ENCODE data around the gene UPP2. TPM values are rescaled to one million over a fixed set of nuclear protein-coding genes. Genes with fewer than 3 reads are reported as not detected.

UPP2 gene
- polyA plus RNA-seq, 1 donor from 2014 or later: not detected

DNA sequence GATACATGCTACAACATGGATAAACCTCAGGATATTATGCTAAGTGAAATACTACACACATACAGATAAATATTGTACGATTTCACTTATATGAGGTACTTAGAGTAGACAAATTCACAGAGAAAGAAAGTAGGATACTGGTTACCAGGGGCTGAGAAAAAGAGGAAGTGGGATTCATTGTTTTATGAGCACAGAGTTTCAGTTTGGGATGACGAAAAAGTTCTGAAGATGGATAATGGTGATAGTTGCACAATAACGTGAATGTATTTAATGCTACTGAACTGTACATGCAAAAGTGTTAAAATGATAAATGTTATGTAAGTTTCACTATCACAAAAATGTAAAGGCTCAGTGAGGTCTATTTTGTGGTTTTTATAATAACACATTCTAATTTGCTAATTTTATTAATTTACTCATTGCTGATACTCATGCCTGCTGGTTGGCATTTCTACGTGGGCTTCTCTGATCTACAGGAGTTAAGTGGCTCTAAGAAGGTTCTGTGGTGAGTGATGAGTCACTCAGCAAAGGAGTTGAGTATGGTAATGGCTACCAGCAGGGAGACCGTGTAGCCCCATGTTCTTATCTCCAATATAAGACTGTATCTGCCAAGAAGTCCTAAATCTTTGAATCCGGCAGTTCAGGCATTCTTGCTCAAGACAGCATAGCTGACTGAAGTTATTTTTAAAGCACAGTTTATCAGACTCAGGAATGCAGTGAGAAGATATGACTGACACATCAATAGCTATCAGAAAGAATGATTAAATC is 41.1 kb downstream of the UPP2 start:
- H3K36me3 Mint-ChIP-seq: peaks cover 7% of the 10 kb centered on the region
- no peak overlapping the region for H3K4me3 Mint-ChIP-seq
- peaks cover 6% of the 10 kb centered on the region for H3K27me3 Mint-ChIP-seq
- no peak overlapping the region for H3K27ac Mint-ChIP-seq
- peaks cover 0 to 3% (median 2%) of the 10 kb centered on the region in 3 donors for H3K4me1 Mint-ChIP-seq
- H3K9me3 Mint-ChIP-seq: peaks cover 2 to 5% (median 4%) of the 10 kb centered on the region in 3 donors

DNA sequence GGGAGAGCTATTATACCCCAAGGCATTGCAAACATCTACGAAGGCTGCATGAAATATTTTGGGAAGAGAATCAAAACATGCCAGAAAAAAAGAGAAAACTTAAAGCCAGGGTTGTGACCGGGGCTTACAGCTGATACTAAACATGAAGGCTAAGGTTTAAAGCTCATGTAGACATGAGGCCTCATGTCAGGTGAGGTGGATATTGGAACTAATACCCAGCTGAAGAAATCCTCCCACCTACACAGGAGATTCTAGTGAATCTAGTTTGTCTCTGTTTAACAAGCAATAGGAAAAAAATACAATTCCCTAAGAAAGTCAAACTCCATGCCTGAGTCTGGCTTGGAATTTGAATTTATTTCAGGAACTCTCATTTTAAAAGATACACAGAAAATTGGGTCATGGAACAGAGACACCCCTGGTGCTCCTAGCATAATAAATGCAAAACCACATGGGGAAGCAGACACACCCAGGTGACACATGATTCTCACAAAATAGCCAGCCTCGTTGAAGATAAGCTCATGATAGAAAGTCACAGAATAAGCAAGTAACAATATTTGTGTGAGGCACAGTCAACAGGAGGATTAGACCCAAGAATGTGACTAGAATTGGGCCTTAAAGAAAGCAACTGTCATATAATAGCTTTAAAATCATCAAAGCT is 42.2 kb downstream of the UPP2 start:
- Mint-ChIP-seq H3K4me3 (peak overlapping the region in 1 of 4 donors; percentile 6), H3K36me3 (peaks cover 7% of the 10 kb centered on the region), H3K27ac (no peak overlapping the region), H3K9me3 (peaks cover 2 to 5% (median 4%) of the 10 kb centered on the region in 3 donors), H3K4me1 (peaks cover 0 to 3% (median 2%) of the 10 kb centered on the region in 3 donors), H3K27me3 (peaks cover 6% of the 10 kb centered on the region)

DNA sequence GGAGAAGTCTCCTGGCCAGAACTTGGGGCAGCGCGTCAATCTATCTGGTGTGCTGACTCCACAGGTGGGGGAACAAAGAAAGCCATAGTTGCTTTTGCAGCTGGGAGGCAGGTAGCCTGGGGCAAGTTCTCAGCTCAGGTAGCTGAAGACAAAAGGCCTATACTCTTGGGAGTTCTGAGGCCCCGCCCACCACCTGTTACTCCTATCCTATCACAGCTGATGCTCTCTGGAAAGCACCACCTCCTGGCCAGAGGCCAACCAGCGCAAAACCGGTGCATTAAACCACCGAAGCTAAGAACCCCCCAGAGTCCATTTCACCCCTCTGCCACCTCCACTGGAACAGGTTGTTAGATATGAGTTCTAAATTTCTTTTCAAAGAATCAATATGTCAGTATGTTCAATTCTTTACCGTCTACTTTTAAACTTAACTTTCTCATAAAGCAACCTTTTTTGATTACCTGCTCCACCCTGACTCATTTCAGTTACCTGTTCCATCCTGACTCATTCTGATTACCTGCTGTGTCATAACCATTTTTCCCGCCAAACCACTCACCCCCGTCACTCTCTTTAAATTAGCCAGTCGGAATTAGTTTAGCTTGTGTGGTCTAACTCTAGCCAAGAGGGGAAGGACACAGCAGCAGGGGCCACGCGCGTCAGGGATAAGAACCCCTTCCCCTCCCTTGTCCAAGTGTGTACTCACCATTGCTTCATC is 43.4 kb downstream of the UPP2 start:
- H3K27ac Mint-ChIP-seq: no peak overlapping the region
- peaks cover 2 to 5% (median 4%) of the 10 kb centered on the region in 3 donors for H3K9me3 Mint-ChIP-seq
- H3K27me3 Mint-ChIP-seq: peaks cover 6% of the 10 kb centered on the region
- peaks cover 0 to 3% (median 2%) of the 10 kb centered on the region in 3 donors for H3K4me1 Mint-ChIP-seq
- no peak overlapping the region for H3K4me3 Mint-ChIP-seq
- peaks cover 7% of the 10 kb centered on the region for H3K36me3 Mint-ChIP-seq

DNA sequence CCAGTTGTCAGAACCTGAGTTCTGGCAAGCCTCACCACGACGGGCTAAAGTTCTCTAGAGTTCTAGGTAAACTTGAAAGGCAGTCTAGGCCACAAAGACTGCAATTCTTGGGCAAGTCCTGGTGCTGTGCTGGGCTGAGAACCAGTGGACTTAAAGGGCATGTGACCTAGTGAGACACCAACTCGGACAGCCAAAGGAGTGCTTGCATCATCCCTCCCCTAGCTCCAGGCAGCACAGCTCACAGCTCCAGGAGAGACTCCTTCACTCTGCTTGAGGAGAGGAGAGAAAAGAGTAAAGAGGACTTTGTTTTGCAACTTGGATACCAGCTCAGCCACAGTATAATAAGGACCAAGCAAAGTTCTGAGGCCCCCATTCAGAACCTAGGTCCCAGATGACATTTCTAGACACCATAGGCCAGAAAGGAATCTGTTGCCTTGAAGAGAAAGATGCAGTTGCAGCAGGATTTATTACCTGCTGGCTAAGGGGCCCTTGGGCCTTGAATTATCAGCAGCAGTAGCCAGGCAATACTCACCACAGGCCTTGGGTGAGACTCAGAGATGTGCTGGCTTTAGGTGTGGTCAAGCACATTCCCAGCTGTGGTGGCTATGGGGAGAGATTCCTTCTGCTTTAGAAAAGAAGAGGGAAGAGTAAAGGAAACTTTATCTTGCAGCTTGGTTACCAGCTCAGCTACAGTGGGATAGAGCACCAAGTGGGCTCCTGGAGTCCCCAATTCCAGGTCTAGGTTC is 51.8 kb downstream of the UPP2 start:
- no peak overlapping the region for H3K27ac Mint-ChIP-seq
- H3K27me3 Mint-ChIP-seq: no peaks in the 10 kb centered on the region
- H3K9me3 Mint-ChIP-seq: peaks cover 0 to 4% (median 0%) of the 10 kb centered on the region in 3 donors
- no peaks in the 10 kb centered on the region for H3K4me1 Mint-ChIP-seq
- no peaks in the 10 kb centered on the region for H3K36me3 Mint-ChIP-seq
- no peak overlapping the region for H3K4me3 Mint-ChIP-seq

DNA sequence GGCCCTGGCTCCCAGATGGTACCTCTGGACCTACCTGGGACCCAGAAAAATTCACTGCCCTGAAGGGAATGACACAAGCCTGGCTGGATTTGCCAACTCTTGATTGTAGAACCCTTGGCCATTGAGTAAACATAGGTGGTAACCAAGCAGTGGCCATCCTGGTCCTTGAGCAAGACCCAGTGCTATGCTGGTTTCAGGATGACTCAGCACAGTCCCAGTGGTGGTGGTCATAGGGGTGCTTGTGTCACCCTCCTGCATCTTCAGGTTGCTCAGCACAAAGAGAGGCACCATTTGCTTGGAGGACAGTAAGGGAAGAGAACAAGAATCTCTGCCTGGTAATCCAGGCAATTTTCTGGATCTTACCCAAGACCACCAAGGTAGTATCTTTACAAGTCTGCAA is 52.9 kb downstream of the UPP2 start:
- H3K4me1 Mint-ChIP-seq: no peaks in the 10 kb centered on the region
- no peaks in the 10 kb centered on the region for H3K27me3 Mint-ChIP-seq
- no peak overlapping the region for H3K4me3 Mint-ChIP-seq
- no peak overlapping the region for H3K27ac Mint-ChIP-seq
- no peaks in the 10 kb centered on the region for H3K36me3 Mint-ChIP-seq
- H3K9me3 Mint-ChIP-seq: peaks cover 0 to 4% (median 0%) of the 10 kb centered on the region in 3 donors

DNA sequence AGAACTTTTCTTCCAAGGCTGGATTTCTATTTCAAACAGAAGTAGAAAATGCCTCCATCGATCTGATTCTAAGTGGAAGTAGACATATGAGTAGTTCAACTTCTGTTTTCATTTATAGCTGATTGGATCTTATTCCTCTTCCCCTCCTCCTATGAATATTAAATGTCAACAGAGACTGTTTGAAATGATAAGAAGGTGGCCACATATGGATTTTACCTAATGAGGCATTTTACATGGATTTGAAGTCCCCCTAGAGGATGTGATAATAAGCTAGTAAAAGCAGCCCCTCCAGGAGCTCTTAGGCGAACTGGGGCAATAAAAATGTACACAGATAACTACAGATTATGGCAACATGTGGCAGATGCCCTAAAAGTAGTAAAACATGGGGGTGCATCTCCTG is 71.0 kb downstream of the UPP2 start:
- Mint-ChIP-seq H3K36me3 (no peaks in the 10 kb centered on the region), H3K27me3 (peaks cover 4% of the 10 kb centered on the region), H3K9me3 (no peaks in the 10 kb centered on the region), H3K4me3 (no peak overlapping the region), H3K27ac (no peak overlapping the region), H3K4me1 (no peaks in the 10 kb centered on the region)

DNA sequence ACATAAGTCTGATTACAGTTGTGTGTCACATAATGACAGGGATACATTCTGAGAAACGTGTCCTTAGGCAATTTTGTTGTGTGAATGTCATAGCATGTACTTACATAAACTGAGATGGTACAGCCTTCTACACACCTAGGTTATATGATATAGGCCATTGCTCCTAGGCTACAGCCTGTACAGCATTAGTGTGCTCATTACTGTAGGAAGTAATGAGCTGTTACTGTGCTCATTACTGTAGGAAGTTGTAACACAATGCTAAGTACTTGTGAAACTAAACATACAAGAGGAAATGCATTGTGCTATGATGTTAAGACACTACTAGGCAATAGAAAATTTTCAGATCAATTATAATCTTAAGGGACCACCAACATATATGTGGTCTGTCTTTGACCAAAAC is 72.8 kb downstream of the UPP2 start:
- Mint-ChIP-seq H3K4me3 (no peak overlapping the region), H3K27ac (no peak overlapping the region), H3K9me3 (no peaks in the 10 kb centered on the region), H3K4me1 (no peaks in the 10 kb centered on the region), H3K36me3 (no peaks in the 10 kb centered on the region), H3K27me3 (peaks cover 6% of the 10 kb centered on the region)

DNA sequence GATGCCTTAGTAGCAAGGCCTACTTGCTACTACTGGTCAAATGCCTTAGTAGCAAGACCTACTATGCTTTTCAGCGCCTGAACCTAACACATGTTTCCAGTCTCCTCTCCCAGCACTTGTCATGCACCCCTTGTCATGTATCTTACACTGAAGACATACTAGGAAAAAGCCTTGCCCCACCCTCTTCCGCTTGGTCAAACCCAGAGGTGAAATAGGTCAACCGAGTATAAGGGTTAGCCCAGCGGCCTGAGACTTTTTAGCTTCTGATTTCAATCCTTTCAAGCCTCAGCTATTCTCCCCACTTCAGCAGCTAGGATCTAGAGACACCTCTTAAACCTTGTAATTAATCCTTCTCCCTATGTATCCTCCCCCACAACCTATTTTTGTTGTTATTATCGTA is 73.3 kb downstream of the UPP2 start:
- Mint-ChIP-seq H3K27me3 (peaks cover 5% of the 10 kb centered on the region), H3K4me3 (no peak overlapping the region), H3K4me1 (peaks cover 0 to 3% (median 0%) of the 10 kb centered on the region in 3 donors), H3K36me3 (no peaks in the 10 kb centered on the region), H3K27ac (no peak overlapping the region), H3K9me3 (no peaks in the 10 kb centered on the region)

DNA sequence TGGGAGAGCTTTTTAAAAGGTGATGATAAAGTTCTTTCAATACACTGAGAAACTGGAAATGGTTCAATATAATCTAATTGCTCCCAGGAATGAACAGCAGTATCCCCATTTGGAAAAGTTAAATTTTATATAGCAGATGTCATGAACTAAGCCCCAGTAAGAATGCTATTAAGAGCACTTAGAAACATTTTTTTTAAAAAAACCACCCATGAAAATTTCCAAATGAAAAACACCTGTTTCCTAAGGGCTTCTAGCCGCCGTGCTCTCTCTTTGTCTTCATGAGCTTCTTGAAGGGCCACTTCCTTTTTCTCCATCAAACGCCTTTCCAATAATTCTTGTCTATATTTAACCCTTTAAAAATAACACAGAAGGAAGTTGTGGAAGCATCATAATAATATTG is 77.0 kb downstream of the UPP2 start:
- no peak overlapping the region for H3K4me3 Mint-ChIP-seq
- H3K27me3 Mint-ChIP-seq: peaks cover 10% of the 10 kb centered on the region
- H3K9me3 Mint-ChIP-seq: no peaks in the 10 kb centered on the region
- peaks cover 0 to 3% (median 0%) of the 10 kb centered on the region in 3 donors for H3K4me1 Mint-ChIP-seq
- H3K36me3 Mint-ChIP-seq: no peaks in the 10 kb centered on the region
- H3K27ac Mint-ChIP-seq: no peak overlapping the region

DNA sequence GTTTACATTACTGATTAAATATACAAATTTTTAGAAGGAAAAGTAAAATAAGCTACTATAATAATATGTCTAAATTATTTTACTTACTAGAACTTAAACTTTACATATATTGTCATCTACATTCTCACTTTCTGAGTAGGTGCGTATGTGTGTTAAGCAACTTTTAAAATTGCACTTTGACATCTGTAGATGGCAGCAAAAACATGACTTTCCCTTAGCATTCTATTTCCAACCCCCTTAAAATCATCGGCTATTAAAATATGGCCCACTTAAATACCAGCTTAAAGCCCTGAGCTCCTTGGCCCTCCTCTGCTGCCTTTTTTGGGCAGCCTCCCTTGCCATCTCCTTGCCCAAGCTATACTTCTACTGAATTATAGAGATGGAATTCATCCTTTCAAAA is 78.0 kb downstream of the UPP2 start:
- peaks cover 0 to 3% (median 0%) of the 10 kb centered on the region in 3 donors for H3K4me1 Mint-ChIP-seq
- H3K27me3 Mint-ChIP-seq: peaks cover 9% of the 10 kb centered on the region
- no peak overlapping the region for H3K4me3 Mint-ChIP-seq
- H3K27ac Mint-ChIP-seq: no peak overlapping the region
- H3K36me3 Mint-ChIP-seq: no peaks in the 10 kb centered on the region
- H3K9me3 Mint-ChIP-seq: no peaks in the 10 kb centered on the region

DNA sequence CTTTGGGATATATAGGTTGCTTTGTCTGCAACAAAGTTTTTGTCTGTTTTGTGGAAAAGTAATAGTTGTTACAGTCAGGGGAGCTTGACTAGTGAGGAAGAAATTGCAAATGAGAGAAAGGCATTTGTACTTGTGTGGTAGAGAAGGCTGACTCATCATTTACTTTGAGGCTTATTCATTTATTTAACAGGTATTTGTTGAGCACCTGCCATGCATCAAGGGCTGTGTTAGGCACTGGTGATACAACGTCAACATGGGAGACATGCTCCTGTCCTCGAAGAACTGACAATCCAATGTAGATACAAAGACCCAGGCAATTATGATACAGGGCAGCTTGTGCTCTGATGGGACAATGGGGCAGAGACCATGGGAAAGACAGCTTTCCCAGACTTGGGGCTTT is 79.5 kb downstream of the UPP2 start:
- Mint-ChIP-seq H3K4me1 (peaks cover 0 to 3% (median 0%) of the 10 kb centered on the region in 3 donors), H3K9me3 (no peaks in the 10 kb centered on the region), H3K4me3 (no peak overlapping the region), H3K36me3 (no peaks in the 10 kb centered on the region), H3K27me3 (peaks cover 9% of the 10 kb centered on the region), H3K27ac (no peak overlapping the region)

DNA sequence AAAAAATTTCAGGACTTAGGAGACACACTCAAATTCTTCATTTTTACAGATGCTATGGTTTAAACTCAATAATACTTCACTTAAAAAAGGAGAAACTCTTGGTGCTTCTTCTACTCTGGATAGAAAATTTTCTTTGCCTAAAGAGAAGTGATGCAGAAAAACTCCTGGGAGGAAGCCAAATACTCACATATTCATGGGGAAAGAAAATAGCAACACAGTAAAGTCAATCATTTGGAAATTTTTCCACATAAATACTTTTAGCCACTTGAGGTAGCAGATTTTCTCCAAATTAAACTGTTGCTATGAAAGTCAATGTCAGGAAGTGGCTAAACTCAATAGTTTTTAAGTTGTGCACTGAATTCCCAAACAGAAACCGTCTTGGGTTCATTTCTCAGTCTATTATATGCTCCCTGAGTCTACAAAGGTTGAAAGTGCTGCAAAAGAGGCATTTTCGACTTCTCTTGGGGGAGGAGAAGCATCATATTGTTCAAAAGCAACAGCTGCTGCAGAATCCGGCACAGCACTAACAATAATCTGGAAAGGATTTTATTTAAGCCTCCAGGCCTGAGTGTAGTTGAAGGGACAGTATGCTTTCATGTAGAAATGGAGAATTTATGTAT is 81.1 kb downstream of the UPP2 start:
- Mint-ChIP-seq H3K4me1 (peaks cover 0 to 3% (median 0%) of the 10 kb centered on the region in 3 donors), H3K27me3 (peaks cover 9% of the 10 kb centered on the region), H3K4me3 (no peak overlapping the region), H3K27ac (no peak overlapping the region), H3K9me3 (no peaks in the 10 kb centered on the region), H3K36me3 (no peaks in the 10 kb centered on the region)

DNA sequence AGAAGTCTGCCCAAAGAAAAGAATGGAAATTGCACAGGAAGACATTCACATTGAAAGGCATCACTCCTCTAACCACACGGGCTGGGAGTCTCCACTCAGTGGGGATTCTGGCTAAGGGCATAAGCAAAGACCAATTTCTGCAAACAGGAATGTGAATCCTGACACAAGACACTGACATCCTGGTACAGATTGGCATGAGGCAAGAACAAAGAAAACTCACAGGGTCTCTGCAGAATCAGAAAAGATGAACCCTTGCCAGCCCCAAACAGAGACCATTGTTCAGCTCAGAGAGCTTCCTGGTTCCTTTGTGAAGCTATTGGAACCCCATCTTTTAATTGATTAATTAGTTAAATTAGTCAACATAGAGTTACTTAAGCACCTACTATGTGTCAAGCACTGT is 82.3 kb downstream of the UPP2 start:
- Mint-ChIP-seq H3K36me3 (no peaks in the 10 kb centered on the region), H3K4me1 (peaks cover 0 to 3% (median 0%) of the 10 kb centered on the region in 3 donors), H3K27me3 (peaks cover 7% of the 10 kb centered on the region), H3K4me3 (no peak overlapping the region), H3K9me3 (no peaks in the 10 kb centered on the region), H3K27ac (no peak overlapping the region)

DNA sequence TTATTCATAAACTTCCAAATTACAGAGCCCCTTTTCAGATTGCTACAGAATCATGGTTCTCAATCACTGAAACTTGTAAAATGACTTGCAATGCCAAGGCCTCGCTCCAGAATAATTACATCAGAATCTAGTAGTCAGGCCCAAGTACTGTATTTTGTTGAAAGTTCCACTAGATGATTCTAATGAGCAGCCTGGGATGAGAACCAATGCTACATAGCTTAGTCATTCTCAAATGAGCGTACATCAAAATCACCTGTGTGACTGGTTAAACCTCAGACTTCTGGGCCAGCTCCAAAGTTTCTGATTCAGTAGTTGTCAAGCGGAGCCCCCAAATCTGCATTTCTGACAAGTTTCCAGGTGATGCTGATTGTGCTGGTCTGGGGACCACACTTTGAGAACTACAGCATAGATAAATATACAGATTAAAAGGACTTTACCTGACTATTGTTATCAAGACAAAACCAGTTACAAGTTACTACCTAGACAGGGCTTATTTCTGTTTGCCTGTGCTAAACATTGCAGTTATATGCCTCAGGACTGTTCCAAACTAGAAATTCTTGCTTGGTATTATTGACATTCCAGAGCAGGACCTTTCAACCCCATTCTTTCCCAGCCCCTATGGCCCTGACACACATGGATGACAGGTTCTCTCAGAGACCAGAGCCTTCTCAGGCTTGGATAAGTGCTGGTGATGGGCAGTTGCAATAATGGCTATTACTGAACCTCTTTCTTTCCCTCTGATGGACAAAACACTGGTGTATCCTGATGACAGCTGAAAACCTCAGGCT is 83.1 kb downstream of the UPP2 start:
- Mint-ChIP-seq H3K4me1 (peaks cover 5% of the 10 kb centered on the region in 3 donors), H3K27me3 (peaks cover 5% of the 10 kb centered on the region), H3K27ac (no peak overlapping the region), H3K9me3 (no peaks in the 10 kb centered on the region), H3K36me3 (no peaks in the 10 kb centered on the region), H3K4me3 (no peak overlapping the region)

Measured in IgD-negative memory B cell (primary cell).